Neural progenitor cell (in vitro differentiated cells): ENCODE measurements around the gene CAND2. TPM values are rescaled to one million over a fixed set of nuclear protein-coding genes. Genes with fewer than 3 reads are reported as not detected.

Experiments
- DNase-seq: peaks from one replicate; pipeline ENCODE4 v3.0.0-alpha.2; 2016; ENCODE audit warnings: low spot score
- H2AFZ ChIP-seq: fragments of 200-600 bp; sonication (generic); replicated peaks from 2 replicates; pipeline ENCODE4 v1.6.1; 2016; ENCODE audit warnings: antibody characterized with exemption
- H3F3A ChIP-seq: fragments of 200-600 bp; sonication (generic); 2 replicates; pipeline ENCODE4 v1.6.1; 2016; ENCODE audit warnings: antibody characterized with exemption, low read depth
- H3K27ac ChIP-seq: fragments of 200-600 bp; sonication (generic); 2 replicates; pipeline ENCODE4 v1.5.1; 2016; ENCODE audit warnings: mild to moderate bottlenecking
- H3K27me3 ChIP-seq: fragments of 200-600 bp; sonication (generic); 2 replicates; pipeline ENCODE4 v1.6.1; 2016; ENCODE audit warnings: mild to moderate bottlenecking, moderate library complexity
- H3K36me3 ChIP-seq: fragments of 200-600 bp; sonication (generic); 2 replicates; pipeline ENCODE4 v1.5.1; 2016
- H3K4me1 ChIP-seq: fragments of 200-600 bp; sonication (generic); 2 replicates; pipeline ENCODE4 v1.6.1; 2016; ENCODE audit warnings: mixed run types
- H3K4me2 ChIP-seq: fragments of 200-600 bp; sonication (generic); 2 replicates; pipeline ENCODE4 v1.6.1; 2016
- H3K4me3 ChIP-seq: fragments of 200-600 bp; sonication (generic); 2 replicates; pipeline ENCODE4 v1.5.1; 2016
- H3K79me2 ChIP-seq: fragments of 200-600 bp; sonication (generic); 2 replicates; pipeline ENCODE4 v1.6.1; 2016; ENCODE audit warnings: low read depth
- H3K9ac ChIP-seq: fragments of 200-600 bp; sonication (generic); 2 replicates; pipeline ENCODE4 v1.6.1; 2016
- H3K9me3 ChIP-seq: fragments of 200-600 bp; sonication (generic); 2 replicates; pipeline ENCODE4 v1.5.1; 2016; ENCODE audit warnings: low read depth
- H4K20me1 ChIP-seq: fragments of 200-600 bp; sonication (generic); 2 replicates; pipeline ENCODE4 v1.6.1; 2016; ENCODE audit warnings: low read depth
- H3K27ac Mint-ChIP-seq: 3 replicates; pipeline ENCODE4 v1.8.0; 2021; ENCODE audit warnings: mixed read lengths
- H3K27me3 Mint-ChIP-seq: 2 replicates; pipeline ENCODE4 v1.8.0; 2022; ENCODE audit warnings: low read depth, mild to moderate bottlenecking, inconsistent platforms, moderate library complexity, mixed read lengths; ENCODE audit not compliant: insufficient read depth
- H3K36me3 Mint-ChIP-seq: 3 replicates; pipeline ENCODE4 v1.8.0; 2021; ENCODE audit warnings: mixed read lengths
- H3K4me1 Mint-ChIP-seq: 3 replicates; pipeline ENCODE4 v1.8.0; 2021; ENCODE audit warnings: mixed read lengths
- H3K4me3 Mint-ChIP-seq: 3 replicates; pipeline ENCODE4 v1.8.0; 2021; ENCODE audit warnings: mild to moderate bottlenecking, moderate library complexity, mixed read lengths
- H3K9me3 Mint-ChIP-seq: 3 replicates; pipeline ENCODE4 v1.8.0; 2020; ENCODE audit warnings: mixed read lengths
- CTCF ChIP-seq: fragments of 200-600 bp; sonication (generic); IDR thresholded peaks from 2 replicates; pipeline ENCODE4 v1.5.1; 2017; ENCODE audit warnings: antibody characterized with exemption, mild to moderate bottlenecking
- EZH2 ChIP-seq: fragments of 200-600 bp; sonication (generic); IDR thresholded peaks from 2 replicates; pipeline ENCODE4 v1.6.1; 2017; ENCODE audit warnings: antibody characterized with exemption, mild to moderate bottlenecking, moderate library complexity
- EZH2phosphoT487 ChIP-seq: fragments of 200-600 bp; sonication (generic); IDR thresholded peaks from 2 replicates; pipeline ENCODE4 v1.6.1; 2017; ENCODE audit warnings: antibody characterized with exemption
- total RNA-seq: library from RNA; depleted of rRNA; stranded (reverse); fragments of >200 nt; gene quantifications from 2 replicates; pipeline ENCODE4 v1.2.3, GENCODE V29; 2015; ENCODE audit warnings: low replicate concordance

The CAND2 gene
- total RNA-seq, 1 donor from 2014 or later: 2.4 TPM

DNA sequence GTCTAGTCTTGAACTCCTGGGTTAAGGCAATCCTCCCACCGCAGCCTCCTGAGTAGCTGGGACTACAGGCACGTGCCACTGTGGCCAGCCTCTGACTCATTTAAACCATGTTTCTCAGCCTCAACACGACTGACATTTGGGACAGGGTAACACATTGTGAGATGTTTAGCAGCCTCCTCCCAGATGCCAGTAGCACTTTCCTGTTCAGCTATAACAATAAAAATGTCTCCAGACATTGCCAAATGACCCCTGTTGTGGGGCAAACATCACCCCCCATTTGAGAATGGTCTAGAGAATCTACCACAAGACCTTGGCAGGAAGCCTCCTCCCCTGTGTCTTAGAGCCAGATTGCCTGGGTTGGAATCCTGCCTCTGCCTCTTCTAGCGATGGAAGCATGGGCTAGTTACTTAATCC is 45.8 kb upstream of the CAND2 start:
- Histone ChIP-seq H4K20me1 (no peaks in the 10 kb centered on the region), H3K79me2 (no peaks in the 10 kb centered on the region), H3K9me3 (no peaks in the 10 kb centered on the region), H3K4me2 (no peak overlapping the region), H3K27me3 (no peaks in the 10 kb centered on the region), H3K27ac (no peak overlapping the region), H3K4me1 (peaks cover 9% of the 10 kb centered on the region), H2AFZ (no peak overlapping the region), H3K9ac (no peak overlapping the region), H3F3A (peaks cover 6% of the 10 kb centered on the region), H3K4me3 (no peak overlapping the region), H3K36me3 (no peaks in the 10 kb centered on the region)
- DNase-seq: no peak
- peak overlapping the region; percentile 65 for H3K27ac Mint-ChIP-seq
- no peak overlapping the region for H3K4me3 Mint-ChIP-seq
- H3K9me3 Mint-ChIP-seq: no peaks in the 10 kb centered on the region
- no peaks in the 10 kb centered on the region for H3K36me3 Mint-ChIP-seq
- TF ChIP-seq EZH2 (no peak), CTCF (no peak), EZH2phosphoT487 (no peak)
- peaks cover 2% of the 10 kb centered on the region for H3K27me3 Mint-ChIP-seq
- H3K4me1 Mint-ChIP-seq: peaks cover 2% of the 10 kb centered on the region

DNA sequence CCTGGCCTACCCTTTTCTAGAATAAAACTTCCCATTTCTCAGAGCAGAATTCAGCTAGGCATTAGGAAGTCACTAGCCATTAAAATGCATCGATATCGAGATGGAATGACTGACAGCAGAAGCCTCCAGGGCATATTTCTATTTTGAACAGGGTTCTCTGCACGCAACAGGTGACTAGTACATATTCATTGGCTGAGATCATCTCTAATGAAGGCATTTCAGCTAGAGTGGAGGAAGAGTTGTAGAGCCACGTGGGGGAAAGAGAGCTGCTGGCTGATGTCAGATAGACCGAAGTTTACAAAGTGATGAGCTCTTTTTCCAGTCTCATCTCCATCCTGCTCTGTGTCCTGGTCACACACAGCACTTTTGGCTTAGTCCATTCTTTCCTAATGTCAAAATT is 44.9 kb upstream of the CAND2 start:
- no peak for DNase-seq

DNA sequence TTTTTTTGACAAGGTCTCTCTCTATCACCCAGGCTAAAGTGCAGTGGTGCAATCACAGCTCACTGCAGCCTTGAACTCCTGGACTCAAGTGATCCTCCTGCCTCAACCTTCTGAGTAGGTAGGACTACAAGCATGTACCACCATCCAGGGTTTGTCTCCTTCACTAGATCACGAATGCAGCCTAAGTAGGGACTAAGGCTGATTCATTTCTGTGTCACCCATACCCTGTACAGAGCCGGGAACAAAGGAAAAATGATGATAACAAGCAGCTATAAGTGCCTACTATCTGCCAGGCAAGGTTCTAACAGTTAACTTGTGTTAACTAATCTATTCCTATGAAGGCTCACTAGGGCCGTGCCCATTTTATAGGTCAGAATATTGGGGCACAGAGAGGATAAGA is 44.4 kb upstream of the CAND2 start:
- Histone ChIP-seq H3K79me2 (no peaks in the 10 kb centered on the region), H3K4me3 (no peak overlapping the region), H3F3A (no peaks in the 10 kb centered on the region), H4K20me1 (no peaks in the 10 kb centered on the region), H3K9ac (no peak overlapping the region), H3K4me2 (no peak overlapping the region), H3K9me3 (no peaks in the 10 kb centered on the region), H2AFZ (no peak overlapping the region), H3K36me3 (no peaks in the 10 kb centered on the region), H3K27ac (no peak overlapping the region), H3K27me3 (no peaks in the 10 kb centered on the region), H3K4me1 (peaks cover 3% of the 10 kb centered on the region)
- H3K4me1 Mint-ChIP-seq: no peaks in the 10 kb centered on the region
- TF ChIP-seq EZH2: no peak
- H3K27ac Mint-ChIP-seq: no peak overlapping the region
- no peaks in the 10 kb centered on the region for H3K36me3 Mint-ChIP-seq
- H3K27me3 Mint-ChIP-seq: peaks cover 2% of the 10 kb centered on the region
- no peaks in the 10 kb centered on the region for H3K9me3 Mint-ChIP-seq
- H3K4me3 Mint-ChIP-seq: no peak overlapping the region
- no peak for DNase-seq

More for the DNA sequence above, 44.9 kb upstream of the CAND2 start:
- H3K27me3 ChIP-seq: no peaks in the 10 kb centered on the region
- no peak overlapping the region for H3K9ac ChIP-seq
- no peak overlapping the region for H3K27ac Mint-ChIP-seq
- no peak overlapping the region for H3K4me3 ChIP-seq
- no peaks in the 10 kb centered on the region for H3K9me3 ChIP-seq
- H3K4me3 Mint-ChIP-seq: no peak overlapping the region
- H3F3A ChIP-seq: peaks cover 4% of the 10 kb centered on the region
- peaks cover 8% of the 10 kb centered on the region for H3K4me1 ChIP-seq
- H3K4me1 Mint-ChIP-seq: peaks cover 2% of the 10 kb centered on the region
- H3K36me3 Mint-ChIP-seq: no peaks in the 10 kb centered on the region
- no peak overlapping the region for H3K27ac ChIP-seq
- no peaks in the 10 kb centered on the region for H3K79me2 ChIP-seq
- no peaks in the 10 kb centered on the region for H4K20me1 ChIP-seq
- no peak overlapping the region for H2AFZ ChIP-seq
- no peaks in the 10 kb centered on the region for H3K9me3 Mint-ChIP-seq
- H3K4me2 ChIP-seq: no peak overlapping the region
- H3K27me3 Mint-ChIP-seq: peaks cover 2% of the 10 kb centered on the region
- no peak for TF ChIP-seq EZH2phosphoT487
- no peak for TF ChIP-seq EZH2
- TF ChIP-seq CTCF: no peak
- H3K36me3 ChIP-seq: no peaks in the 10 kb centered on the region

DNA sequence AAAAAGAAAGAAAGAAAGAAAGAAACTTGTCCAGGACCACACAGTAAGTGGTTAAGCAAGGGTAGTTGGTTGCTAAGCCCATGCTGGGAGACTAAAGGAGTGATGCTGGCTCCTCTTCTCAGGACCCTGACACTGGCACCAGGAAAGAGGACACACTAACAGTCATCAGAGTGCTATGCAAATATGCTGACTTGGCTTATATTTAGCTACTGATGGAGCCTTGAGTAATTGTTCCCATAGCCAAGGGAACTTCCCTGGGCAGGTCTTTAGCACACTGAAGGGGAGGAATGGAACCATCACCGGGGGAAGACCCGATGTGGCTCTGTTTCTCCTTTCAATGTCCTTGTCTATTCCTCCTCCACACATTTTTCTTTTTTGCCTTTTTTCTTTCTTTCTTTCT is 43.7 kb upstream of the CAND2 start:
- TF ChIP-seq EZH2: no peak
- TF ChIP-seq CTCF: no peak
- no peak for TF ChIP-seq EZH2phosphoT487
- Mint-ChIP-seq H3K27me3 (peaks cover 2% of the 10 kb centered on the region), H3K9me3 (no peaks in the 10 kb centered on the region), H3K4me3 (no peak overlapping the region), H3K4me1 (no peaks in the 10 kb centered on the region), H3K27ac (no peak overlapping the region), H3K36me3 (no peaks in the 10 kb centered on the region)
- no peaks in the 10 kb centered on the region for H3K79me2 ChIP-seq
- H3K27me3 ChIP-seq: no peaks in the 10 kb centered on the region
- no peak overlapping the region for H2AFZ ChIP-seq
- H3F3A ChIP-seq: no peaks in the 10 kb centered on the region
- no peak overlapping the region for H3K9ac ChIP-seq
- no peaks in the 10 kb centered on the region for H3K9me3 ChIP-seq
- H3K36me3 ChIP-seq: no peaks in the 10 kb centered on the region
- H4K20me1 ChIP-seq: no peaks in the 10 kb centered on the region
- H3K27ac ChIP-seq: no peak overlapping the region
- H3K4me2 ChIP-seq: no peak overlapping the region
- no peaks in the 10 kb centered on the region for H3K4me1 ChIP-seq
- no peak for DNase-seq
- no peak overlapping the region for H3K4me3 ChIP-seq
